ENCODE data around the gene TEX44. TPM values are rescaled to one million over a fixed set of nuclear protein-coding genes. Genes with fewer than 3 reads are reported as not detected.
A peak's percentile ranks its signal among the peaks of the same experiment; 100 is the strongest.

Gene TEX44
- polyA plus RNA-seq, 1 experiment = not detected

GRCh38 chr2:231614559-231615057 lies 21.9 kb downstream of the TEX44 start:
- no peak for TF ChIP-seq CTCF (IDR thresholded peaks at IDR 0.05; ENCODE audit: low read depth, low read length)
- ChIA-PET POLR2A (interaction anchor here (0.6 to 2.6 kb wide), 7 partner anchors 10 to 164 kb away, joined by 3 to 27 read pairs (median 4); partner anchors contain the start of gene PTMA), CTCF (interaction anchor here (1.5 to 9.6 kb wide), 4 partner anchors 17 to 100 kb away, joined by 3 to 256 read pairs (median 59); no protein-coding TSS in a partner anchor)
- H3K9me3 ChIP-seq (ENCODE audit: control insufficient read depth, insufficient read depth, low read length) = no peaks in the 10 kb centered on the region; the same call in 1 of the 2 replicates
- no peak for DNase-seq (ENCODE audit: low read depth, low spot score)
- H3K27me3 ChIP-seq (ENCODE audit: control insufficient read depth, insufficient read depth, low read length) = no peaks in the 10 kb centered on the region
- H3K27ac ChIP-seq (ENCODE audit: low read depth, low read length) = peak overlapping the region; percentile 72
- peak overlapping the region; percentile 49 for H3K4me3 ChIP-seq (ENCODE audit: low read depth, low read length)

- Histone ChIP-seq H3K27ac (ENCODE audit: low read depth, low read length) (peak overlapping the region; percentile 72), H3K9me3 (ENCODE audit: control insufficient read depth, insufficient read depth, low read length) (no peaks in the 10 kb centered on the region; the same call in 1 of the 2 replicates), H3K27me3 (ENCODE audit: control insufficient read depth, insufficient read depth, low read length) (no peaks in the 10 kb centered on the region), H3K4me3 (ENCODE audit: low read depth, low read length) (peak overlapping the region; percentile 22; the same call in 1 of the 2 replicates)
- no peak for TF ChIP-seq CTCF (IDR thresholded peaks at IDR 0.05; ENCODE audit: low read depth, low read length)
- ChIA-PET POLR2A (interaction anchor here (0.6 to 2.6 kb wide), 4 partner anchors 8 to 93 kb away, joined by 3 to 27 read pairs (median 4); partner anchors contain the start of gene PTMA), CTCF (interaction anchor here (1.5 to 9.6 kb wide), 3 partner anchors 37 to 99 kb away, joined by 3 to 256 read pairs (median 96); no protein-coding TSS in a partner anchor)
- DNase-seq (ENCODE audit: low read depth, low spot score) = no peak
These were observed 22.5 kb downstream of the TEX44 start for GRCh38 chr2:231615058-231615671.

GRCh38 chr2:231616296-231616695 lies 23.6 kb downstream of the TEX44 start:
- ChIA-PET CTCF (no interaction called here), POLR2A (no interaction called here)
- TF ChIP-seq CTCF (IDR thresholded peaks at IDR 0.05; ENCODE audit: low read depth, low read length) = no peak
- no peaks in the 10 kb centered on the region for H3K27me3 ChIP-seq (ENCODE audit: control insufficient read depth, insufficient read depth, low read length)
- no peak for DNase-seq (ENCODE audit: low read depth, low spot score)
- H3K9me3 ChIP-seq (ENCODE audit: control insufficient read depth, insufficient read depth, low read length) = no peaks in the 10 kb centered on the region; the same call in 1 of the 2 replicates
- no peak overlapping the region for H3K4me3 ChIP-seq (ENCODE audit: low read depth, low read length)
- no peak overlapping the region for H3K27ac ChIP-seq (ENCODE audit: low read depth, low read length)

GRCh38 chr2:231617059-231617926 lies 24.6 kb downstream of the TEX44 start:
- Histone ChIP-seq H3K4me3 (ENCODE audit: low read depth, low read length) (no peak overlapping the region), H3K9me3 (ENCODE audit: control insufficient read depth, insufficient read depth, low read length) (no peaks in the 10 kb centered on the region; the same call in 1 of the 2 replicates), H3K27ac (ENCODE audit: low read depth, low read length) (no peak overlapping the region), H3K27me3 (ENCODE audit: control insufficient read depth, insufficient read depth, low read length) (no peaks in the 10 kb centered on the region)
- ChIA-PET POLR2A (interaction anchor here (0.6 to 1.0 kb wide), 2 partner anchors 14 to 91 kb away, joined by 6 to 7 read pairs; partner anchors contain the start of gene PTMA), CTCF (interaction anchor here (0.9 to 1.8 kb wide), 4 partner anchors 15 to 90 kb away, joined by 4 to 9 read pairs (median 6); no protein-coding TSS in a partner anchor)
- DNase-seq (ENCODE audit: low read depth, low spot score) = no peak
- no peak for TF ChIP-seq CTCF (IDR thresholded peaks at IDR 0.05; ENCODE audit: low read depth, low read length)
